GM12865 (cell line): ENCODE results near the gene FAM81A.

Source experiments
- DNase-seq: peaks from one replicate; pipeline ENCODE4 v3.0.0; 2010; ENCODE audit warnings: low read depth
- H3K4me3 ChIP-seq: 2 replicates; pipeline ENCODE4 v1.5.1; 2011; ENCODE audit warnings: mild to moderate bottlenecking, low read depth, low read length, control low read depth
- TF ChIP-seq, protein P1 (sequence below): IDR thresholded peaks from 2 replicates; pipeline ENCODE4 v1.5.1; 2011; ENCODE audit warnings: low read length, control low read depth, low read depth, inconsistent platforms; ENCODE audit not compliant: insufficient read depth; ENCODE audit errors: missing control alignments

FAM81A gene

DNA sequence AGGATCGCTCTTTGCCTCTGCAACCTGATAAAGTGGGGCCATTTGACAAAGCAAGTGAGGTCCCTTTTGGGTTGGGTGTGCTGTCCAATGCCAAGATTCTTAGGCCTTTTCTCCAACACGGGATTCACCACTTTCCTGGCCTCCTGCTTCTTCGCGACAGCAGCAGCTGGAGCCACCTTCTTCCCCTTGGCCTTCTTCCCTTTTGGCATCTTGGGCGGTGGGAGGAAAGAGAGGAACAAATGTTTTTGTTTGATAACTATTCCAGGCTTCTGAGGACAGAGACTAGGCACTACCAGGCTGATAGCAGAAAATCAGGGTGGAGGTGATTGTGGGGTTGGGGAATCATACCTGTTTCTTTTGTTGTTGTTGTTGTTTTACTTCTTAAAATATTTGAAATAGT is 30.0 kb upstream of the FAM81A start:
- DNase-seq = no peak
- TF ChIP-seq, protein P1, sequence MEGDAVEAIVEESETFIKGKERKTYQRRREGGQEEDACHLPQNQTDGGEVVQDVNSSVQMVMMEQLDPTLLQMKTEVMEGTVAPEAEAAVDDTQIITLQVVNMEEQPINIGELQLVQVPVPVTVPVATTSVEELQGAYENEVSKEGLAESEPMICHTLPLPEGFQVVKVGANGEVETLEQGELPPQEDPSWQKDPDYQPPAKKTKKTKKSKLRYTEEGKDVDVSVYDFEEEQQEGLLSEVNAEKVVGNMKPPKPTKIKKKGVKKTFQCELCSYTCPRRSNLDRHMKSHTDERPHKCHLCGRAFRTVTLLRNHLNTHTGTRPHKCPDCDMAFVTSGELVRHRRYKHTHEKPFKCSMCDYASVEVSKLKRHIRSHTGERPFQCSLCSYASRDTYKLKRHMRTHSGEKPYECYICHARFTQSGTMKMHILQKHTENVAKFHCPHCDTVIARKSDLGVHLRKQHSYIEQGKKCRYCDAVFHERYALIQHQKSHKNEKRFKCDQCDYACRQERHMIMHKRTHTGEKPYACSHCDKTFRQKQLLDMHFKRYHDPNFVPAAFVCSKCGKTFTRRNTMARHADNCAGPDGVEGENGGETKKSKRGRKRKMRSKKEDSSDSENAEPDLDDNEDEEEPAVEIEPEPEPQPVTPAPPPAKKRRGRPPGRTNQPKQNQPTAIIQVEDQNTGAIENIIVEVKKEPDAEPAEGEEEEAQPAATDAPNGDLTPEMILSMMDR = no peak
- no peak overlapping the region for H3K4me3 ChIP-seq

DNA sequence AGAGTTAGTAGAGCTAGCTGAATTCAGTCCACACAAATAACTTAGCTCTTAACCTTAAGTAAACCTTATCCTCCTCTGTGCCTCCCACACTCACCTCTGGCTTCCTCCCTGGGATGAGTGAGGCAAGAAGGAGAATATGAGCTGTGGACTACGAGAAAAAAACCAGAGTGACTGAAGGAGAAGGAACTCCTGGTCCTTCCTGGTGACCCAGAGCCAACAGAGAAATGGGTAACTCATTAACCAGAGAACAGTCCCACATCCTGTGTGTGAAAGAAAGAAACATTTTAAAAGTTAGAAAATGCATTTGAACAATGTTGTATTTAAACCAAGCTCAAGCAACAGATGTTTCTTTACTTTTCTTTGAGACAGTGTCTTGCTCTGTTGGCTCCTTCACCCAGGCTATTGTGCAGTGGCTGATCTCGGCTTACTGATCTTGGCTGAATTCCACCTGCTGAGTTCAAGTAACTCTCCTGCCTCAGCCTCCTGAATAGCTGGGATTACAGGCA is 27.5 kb upstream of the FAM81A start:
- DNase-seq = peak; percentile 56
- TF ChIP-seq, protein P1 = no peak
- peak overlapping the region; percentile 29 for H3K4me3 ChIP-seq

DNA sequence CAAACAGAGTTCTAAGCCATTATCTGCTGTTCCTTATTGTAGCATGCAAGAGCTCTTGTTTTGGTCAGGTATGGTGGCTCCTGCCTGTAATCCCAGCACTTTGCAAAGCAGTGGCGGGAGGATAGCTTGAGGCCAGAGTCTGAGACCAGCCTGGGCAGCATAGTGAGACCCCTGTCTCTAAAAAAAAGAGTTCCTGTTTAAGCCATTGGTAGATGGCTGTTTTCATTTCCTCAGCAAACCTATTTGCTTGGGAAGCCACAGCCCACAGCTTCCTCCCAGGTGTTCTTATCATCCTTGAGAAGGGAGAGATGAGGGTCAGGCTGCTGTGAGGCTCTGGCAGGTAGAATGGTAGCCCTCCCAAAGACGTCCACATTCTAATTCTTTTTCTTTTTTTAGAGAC is 24.4 kb upstream of the FAM81A start:
- DNase-seq = peak; percentile 43
- H3K4me3 ChIP-seq = no peak overlapping the region
- TF ChIP-seq, protein P1 = no peak

DNA sequence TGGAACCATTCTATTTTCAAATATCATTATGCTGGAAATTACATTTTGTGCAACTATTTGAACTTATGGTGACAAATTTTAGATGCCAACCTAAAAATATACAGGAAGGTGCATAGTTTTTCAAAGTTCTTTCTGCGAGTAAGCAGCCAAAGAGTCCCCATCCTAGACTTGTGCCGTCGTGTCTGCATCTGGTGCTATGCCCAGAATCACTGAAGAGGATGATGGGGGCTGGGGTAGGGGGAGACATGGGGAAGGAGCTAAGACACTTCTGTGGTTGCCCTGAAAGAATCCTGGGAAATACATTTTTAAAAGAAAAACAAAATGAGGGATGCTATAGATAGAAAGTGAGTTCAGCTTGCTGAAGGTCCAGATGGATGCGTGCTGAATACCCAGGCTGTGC is 21.2 kb upstream of the FAM81A start:
- no peak for DNase-seq
- TF ChIP-seq, protein P1 = no peak
- no peak overlapping the region for H3K4me3 ChIP-seq

DNA sequence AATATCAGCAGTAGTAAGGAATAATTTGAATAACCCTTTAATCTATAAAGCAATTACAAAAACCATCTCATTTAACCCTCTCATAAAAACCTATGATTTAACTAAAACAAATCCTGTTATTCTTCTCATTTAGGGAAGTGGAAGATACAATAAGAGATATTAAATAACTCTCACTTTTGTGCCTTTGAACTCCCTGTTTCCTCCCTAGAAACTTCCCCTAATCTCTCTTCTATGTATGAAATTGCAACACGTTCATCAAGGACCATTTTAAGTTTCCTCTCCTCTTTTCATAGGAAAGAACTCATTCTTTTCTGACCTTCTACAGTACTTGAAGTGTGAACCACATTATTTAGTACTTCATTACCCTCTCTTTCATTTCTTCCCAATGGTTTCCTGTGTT is 18.8 kb upstream of the FAM81A start:
- no peak for DNase-seq
- TF ChIP-seq, protein P1 = no peak
- H3K4me3 ChIP-seq = no peak overlapping the region

DNA sequence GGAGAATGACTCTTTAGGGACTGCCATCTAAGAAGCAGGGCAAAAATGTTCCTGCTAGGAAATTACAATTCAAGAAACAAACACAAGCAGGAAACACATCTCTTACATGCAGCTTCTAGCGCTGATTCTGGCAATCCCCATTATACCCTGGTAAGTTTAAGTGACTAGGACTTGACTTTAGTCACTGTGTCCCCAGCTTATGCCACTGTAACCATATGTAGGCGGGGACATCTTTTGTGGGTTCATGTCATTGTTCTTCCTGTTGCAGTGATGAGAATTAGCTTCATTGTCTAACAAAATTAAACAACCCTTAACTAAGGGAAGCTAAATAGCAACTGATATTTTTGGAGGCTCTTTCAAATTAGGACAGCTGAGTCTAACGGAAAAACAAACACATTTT is 17.9 kb upstream of the FAM81A start:
- no peak overlapping the region for H3K4me3 ChIP-seq
- TF ChIP-seq, protein P1 = no peak
- no peak for DNase-seq

DNA sequence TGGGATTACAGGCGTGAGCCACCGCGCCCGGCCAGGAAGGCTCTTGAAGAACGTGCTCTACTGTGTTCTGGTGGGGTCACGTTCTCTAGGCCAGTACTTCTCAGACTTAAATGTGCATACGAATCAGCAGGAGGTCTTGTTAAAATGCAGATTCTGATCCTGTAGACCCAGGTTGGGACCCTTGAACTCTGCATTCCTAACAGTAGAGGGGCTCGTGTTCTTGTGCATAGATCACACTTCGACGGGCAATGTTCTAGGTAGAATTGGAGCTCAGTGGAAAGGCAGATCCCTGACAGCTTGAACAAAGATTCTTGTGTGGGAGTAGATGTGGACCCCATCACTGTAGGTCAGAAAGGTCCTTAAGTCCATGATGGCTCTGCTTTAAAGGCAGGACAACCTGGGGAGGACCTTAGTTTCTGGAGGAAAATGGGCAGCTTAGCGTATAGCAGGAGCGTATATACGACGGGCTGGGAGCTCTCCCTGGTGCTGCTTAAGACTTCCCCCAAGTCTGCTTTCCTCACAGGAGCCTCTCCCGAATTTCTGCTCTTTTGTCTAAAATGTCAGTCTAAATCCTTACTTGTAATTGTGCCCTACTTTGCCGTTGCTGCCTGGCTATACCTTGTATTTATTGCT is 16.9 kb upstream of the FAM81A start:
- TF ChIP-seq, protein P1 = no peak
- no peak overlapping the region for H3K4me3 ChIP-seq
- DNase-seq = no peak
